ENCODE measurements around the gene SLC5A3.

SLC5A3 gene

GRCh38 chr21:34105947-34106541 is 32.7 kb downstream of the SLC5A3 start:
- DNase-seq, result no peak

DNA sequence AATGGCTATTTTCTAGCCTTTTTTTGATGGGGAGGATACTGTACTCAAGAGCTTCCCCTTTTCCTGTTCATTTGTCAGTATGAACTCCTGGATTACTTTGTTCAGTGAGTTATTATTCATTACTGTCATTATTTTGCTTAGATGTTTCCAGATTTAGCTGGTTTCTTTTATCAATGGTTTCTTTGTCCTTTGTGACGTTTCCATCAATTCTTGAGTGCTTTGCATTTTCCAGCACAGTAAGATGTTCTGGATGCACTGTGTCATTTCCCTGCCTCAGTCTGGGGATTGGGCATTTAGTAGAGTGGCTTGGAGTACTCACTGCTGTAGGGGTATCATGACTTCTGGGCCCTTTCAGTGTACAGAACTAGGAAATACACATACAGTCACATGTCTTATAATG is 34.2 kb downstream of the SLC5A3 start:
- DNase-seq, result no peak

GRCh38 chr21:34109075-34109474 is 35.7 kb downstream of the SLC5A3 start:
- DNase-seq, result no peak

DNA sequence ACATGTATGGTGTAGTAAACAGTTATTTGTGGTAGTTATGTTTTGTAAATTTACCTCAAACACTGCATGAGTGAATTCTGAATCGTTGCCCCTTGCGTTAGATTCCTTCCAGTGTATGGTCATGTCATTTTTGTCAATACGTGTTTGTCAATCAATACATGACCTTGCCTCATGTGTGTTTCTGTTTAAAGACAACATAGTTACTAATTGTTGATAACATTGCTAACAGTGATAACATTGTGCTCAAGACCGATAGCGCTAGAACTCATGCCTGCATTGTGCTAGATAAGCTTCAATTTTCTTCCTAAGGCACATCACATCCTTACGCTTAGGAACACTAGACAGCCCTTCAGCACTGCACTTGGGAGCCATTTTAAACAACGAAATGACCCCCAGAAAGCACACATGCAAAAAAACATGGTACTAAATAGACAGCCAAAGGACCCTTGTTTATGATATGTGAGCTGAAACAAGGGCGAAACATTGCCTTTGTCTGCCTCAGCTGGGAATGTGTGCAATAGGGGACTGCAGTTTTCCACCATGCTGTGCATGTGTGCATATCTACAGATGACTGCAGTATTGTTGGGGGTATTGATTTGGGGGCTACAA is 37.3 kb downstream of the SLC5A3 start:
- no peak for DNase-seq

DNA sequence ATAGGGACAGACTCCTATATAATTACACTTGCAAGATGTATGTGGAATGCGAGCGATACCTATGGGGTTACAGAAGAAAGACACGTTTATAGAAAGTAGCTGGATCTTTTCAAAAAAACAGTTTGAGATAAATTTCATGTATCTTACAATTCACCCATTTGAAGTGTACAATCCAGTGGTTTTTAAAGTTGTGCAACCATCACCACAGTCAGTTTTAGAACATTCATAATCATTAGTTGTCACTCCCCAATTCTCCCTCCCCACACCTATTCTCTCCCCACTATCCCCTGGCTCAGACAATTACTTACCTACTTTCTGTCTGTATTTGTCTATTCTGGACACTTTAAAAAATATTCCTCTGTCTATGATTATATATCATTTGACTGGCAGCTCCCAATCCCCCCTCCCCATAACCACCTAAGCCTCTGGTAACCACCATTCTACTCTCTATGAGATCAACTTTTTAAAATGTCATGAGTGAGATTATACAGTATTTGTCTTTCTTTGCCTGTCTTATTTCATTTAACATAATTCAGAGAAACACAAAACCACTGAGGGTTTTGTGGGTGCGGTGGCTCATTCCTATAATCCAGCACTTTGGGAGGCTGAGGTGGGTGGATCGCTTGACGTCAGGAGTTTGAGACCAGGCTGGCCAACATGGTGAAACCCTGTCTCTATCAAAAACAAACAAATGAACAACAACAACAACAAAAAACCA is 39.1 kb downstream of the SLC5A3 start:
- no peak for DNase-seq

DNA sequence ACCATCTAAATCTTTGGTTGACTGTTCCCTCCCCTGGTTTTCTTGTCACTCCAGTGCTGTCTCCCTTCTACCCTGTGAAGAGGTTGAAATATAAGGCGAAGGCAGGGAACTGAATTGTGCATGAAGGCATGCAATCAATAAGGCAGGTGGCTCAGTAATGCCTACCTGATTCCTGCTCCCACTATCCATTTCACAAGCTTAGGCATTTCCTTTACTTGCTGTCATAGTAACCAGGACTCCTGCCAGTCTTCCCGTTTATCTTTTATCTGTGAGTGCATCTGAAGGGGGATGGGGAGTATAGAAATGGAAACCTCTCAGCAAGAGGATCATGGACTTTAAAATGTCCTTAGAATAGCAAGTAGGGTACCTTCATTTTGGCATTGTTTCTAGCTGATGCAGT is 40.5 kb downstream of the SLC5A3 start:
- no peak for DNase-seq

GRCh38 chr21:34115160-34115559 is 41.8 kb downstream of the SLC5A3 start:
- no peak for DNase-seq

DNA sequence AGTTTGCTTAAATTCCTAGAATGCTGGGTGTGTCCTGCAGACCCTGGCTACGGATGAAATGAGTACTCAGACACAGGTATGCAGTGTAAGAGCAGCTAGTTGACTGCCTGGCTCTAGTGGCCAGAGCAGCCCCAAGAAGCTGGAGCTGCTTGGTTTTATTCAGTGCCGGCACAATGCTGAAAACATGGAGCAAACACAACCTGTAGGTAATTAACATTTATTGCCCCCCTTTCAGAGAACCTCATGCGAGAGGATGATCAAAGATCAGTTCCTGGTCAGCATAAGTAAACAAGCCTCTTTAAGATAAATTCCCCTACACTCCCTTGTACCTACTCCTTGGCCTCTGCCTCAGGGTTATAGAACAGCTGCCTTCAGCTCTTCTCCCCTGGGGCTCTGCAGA is 43.2 kb downstream of the SLC5A3 start:
- no peak for DNase-seq

DNA sequence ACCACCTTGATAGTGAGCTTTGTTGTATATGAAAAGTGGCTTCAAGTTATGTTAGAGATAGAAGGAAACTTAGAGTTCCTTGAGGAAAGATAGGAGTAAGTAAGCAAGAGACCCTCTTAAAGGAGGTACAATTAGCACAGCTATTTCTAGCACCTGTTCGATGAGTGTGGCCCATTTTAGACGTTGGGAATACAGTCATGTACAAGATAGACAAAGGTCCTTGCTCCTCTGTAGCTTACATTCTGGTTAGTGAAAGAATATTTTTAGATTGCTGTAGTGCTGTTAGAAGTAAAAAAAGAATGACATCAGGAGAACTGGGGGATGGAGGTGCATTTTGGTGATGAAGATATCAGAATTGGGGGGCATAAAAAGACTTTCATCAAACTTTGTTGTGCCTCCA is 47.5 kb downstream of the SLC5A3 start:
- DNase-seq, result no peak

GRCh38 chr21:34122047-34122446 is 48.7 kb downstream of the SLC5A3 start:
- no peak for DNase-seq

Measured in right forelimb (tissue), 1 donor.